CD4-positive, alpha-beta memory T cell (primary cell): Measurements from ENCODE around the gene RRP1. TPM values are rescaled to one million over a fixed set of nuclear protein-coding genes. Genes with fewer than 3 reads are reported as not detected.
A peak's percentile ranks its signal among the peaks of the same experiment; 100 is the strongest.

Experiments used
- CTCF ChIA-PET: fragments of 350-600 bp; sonication (Branson Sonifier 250); formaldehyde crosslinking; loops from one replicate; lab custom pipeline; 2021; ENCODE audit warnings: inconsistent platforms; ENCODE audit not compliant: partially characterized antibody; lab: Charles Lee
- POLR2A ChIA-PET: fragments of 350-600 bp; sonication (Branson Sonifier 250); formaldehyde crosslinking; loops from one replicate; lab custom pipeline; 2021; ENCODE audit not compliant: partially characterized antibody; lab: Charles Lee
- DNase-seq, 5 donors: peaks; one replicate each; pipeline versions ENCODE4 v3.0.0 to v3.0.0-alpha.2; 2020 to 2022; ENCODE audit warnings: mixed read lengths in 1 of 5
- H3K27ac ChIP-seq: one replicate; pipeline ENCODE4 v1.7.0; 2013; ENCODE audit warnings: low read depth, low read length
- H3K27me3 ChIP-seq: 2 replicates; pipeline ENCODE4 v1.7.0; 2013; ENCODE audit warnings: mild to moderate bottlenecking, low read length, moderate library complexity; ENCODE audit not compliant: insufficient read depth
- H3K36me3 ChIP-seq: 2 replicates; pipeline ENCODE4 v1.7.0; 2013; ENCODE audit warnings: mild to moderate bottlenecking, low read length, moderate library complexity; ENCODE audit not compliant: insufficient read depth
- H3K4me1 ChIP-seq: 2 replicates; pipeline ENCODE4 v1.7.0; 2013; ENCODE audit warnings: mild to moderate bottlenecking, low read length, moderate library complexity; ENCODE audit not compliant: insufficient read depth
- H3K4me3 ChIP-seq, 2 donors: one replicate each; pipeline ENCODE4 v1.7.0; 2013; ENCODE audit warnings: low read length in 2 of 2, mild to moderate bottlenecking in 1 of 2
- H3K9me3 ChIP-seq, 2 donors: one replicate each; pipeline ENCODE4 v1.7.0; 2013; ENCODE audit warnings: low read length in 2 of 2, control low read depth in 1 of 2; ENCODE audit not compliant: control insufficient read depth in 1 of 2
- H3K27ac Mint-ChIP-seq, 7 donors: one replicate each; pipeline ENCODE4 v1.8.0; 2020 to 2021; ENCODE audit warnings: mixed read lengths in 7 of 7, mild to moderate bottlenecking in 6 of 7, inconsistent platforms in 3 of 7, moderate library complexity in 3 of 7
- H3K27me3 Mint-ChIP-seq, 2 donors: one replicate each; pipeline ENCODE4 v1.8.0; 2020 to 2021; ENCODE audit warnings: mixed read lengths in 2 of 2
- H3K36me3 Mint-ChIP-seq, 2 donors: one replicate each; pipeline ENCODE4 v1.8.0; 2020 to 2021; ENCODE audit warnings: mixed read lengths in 2 of 2, inconsistent platforms in 1 of 2, mild to moderate bottlenecking in 1 of 2
- H3K4me1 Mint-ChIP-seq, 4 donors: one replicate each; pipeline ENCODE4 v1.8.0; 2020 to 2021; ENCODE audit warnings: mixed read lengths in 4 of 4, mild to moderate bottlenecking in 1 of 4
- H3K4me3 Mint-ChIP-seq, 8 donors: one replicate each; pipeline ENCODE4 v1.8.0; 2020 to 2021; ENCODE audit warnings: mixed read lengths in 8 of 8, mild to moderate bottlenecking in 7 of 8, moderate library complexity in 6 of 8, inconsistent platforms in 3 of 8
- H3K9me3 Mint-ChIP-seq, 8 donors: one replicate each; pipeline ENCODE4 v1.8.0; 2020 to 2021; ENCODE audit warnings: mixed read lengths in 8 of 8, mild to moderate bottlenecking in 5 of 8, inconsistent platforms in 3 of 8, moderate library complexity in 1 of 8
- intact Hi-C: fragments of 100-400 bp; cut with micrococcal nuclease; formaldehyde crosslinking; loops from one replicate; pipeline ENCODE4 v1.15.1; 2023
- polyA plus RNA-seq, 2 donors: library from polyadenylated mRNA; unstranded; fragments of 300-500 nt; fragmentation: Illumina TruSeq; gene quantifications; one replicate each; pipeline ENCODE4 v1.2.3, GENCODE V29; 2021
- total RNA-seq, 2 experiments: library from RNA; stranded (reverse); gene quantifications; one replicate each; pipeline ENCODE4 v1.2.3, GENCODE V29; 2021

RRP1 gene
- total and polyA plus RNA-seq, 4 experiments from 2014 or later = 13.5 to 27.7 (median 23.8) TPM

DNA sequence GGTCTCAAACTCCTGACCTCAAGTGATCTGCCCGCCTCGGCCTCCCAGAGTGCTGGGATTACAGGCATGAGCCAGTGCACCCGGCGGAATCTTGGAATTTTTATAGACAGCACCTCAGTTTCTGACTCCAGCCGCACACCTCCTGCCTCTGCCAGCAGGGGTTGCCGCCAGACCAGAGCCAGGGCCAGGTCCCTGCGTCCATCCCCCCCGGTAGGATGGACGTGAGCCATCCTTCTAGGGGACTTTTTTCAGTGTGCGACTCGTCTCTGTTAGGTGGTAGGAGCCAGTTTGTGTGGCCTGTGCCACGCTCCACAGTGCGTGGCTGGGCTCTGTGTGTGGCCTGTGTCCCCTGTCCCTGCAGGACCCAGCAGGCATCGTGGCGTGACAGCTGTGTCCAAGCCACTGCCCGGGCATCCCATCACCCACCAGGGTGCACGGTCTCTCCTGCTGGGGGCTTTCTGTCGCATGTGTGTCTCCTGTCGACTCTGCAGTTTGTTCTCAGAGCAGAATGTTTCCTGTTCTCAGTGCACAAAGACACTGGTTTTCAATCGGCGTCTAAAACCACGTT, 28.9 kb upstream of the RRP1 start:
- Histone ChIP-seq H3K36me3 (peaks cover 17% of the 10 kb centered on the region), H3K4me3 (no peak overlapping the region), H3K27ac (no peak overlapping the region), H3K9me3 (no peaks in the 10 kb centered on the region), H3K27me3 (no peaks in the 10 kb centered on the region), H3K4me1 (no peaks in the 10 kb centered on the region)
- ChIA-PET CTCF (no interaction called here), POLR2A (no interaction called here)
- Mint-ChIP-seq H3K4me1 (no peaks in the 10 kb centered on the region), H3K9me3 (no peaks in the 10 kb centered on the region), H3K4me3 (no peak overlapping the region), H3K36me3 (peaks cover 0 to 22% of the 10 kb centered on the region in 2 donors), H3K27me3 (no peaks in the 10 kb centered on the region), H3K27ac (no peak overlapping the region)
- no peak for DNase-seq
- intact Hi-C loops = no loop called here

DNA sequence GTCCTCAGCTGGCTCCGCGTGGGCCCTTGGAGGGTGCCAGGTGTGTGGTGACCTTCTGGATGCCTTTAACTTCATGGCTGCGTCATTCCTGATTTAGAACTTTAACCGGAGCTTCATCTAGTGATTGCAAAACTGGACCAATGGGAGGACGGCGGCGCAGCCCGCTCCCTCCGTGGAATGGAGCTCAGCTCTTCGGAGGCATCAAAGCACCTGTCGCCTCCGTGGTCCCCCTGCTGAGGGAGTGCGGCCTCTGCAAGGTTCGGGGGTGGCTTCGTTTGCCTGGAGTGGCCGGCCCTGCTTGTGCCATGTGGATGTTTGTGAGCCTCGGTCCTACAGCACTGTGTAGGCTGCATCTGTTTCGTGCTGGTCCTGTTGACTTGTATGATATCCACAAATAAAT, 27.5 kb upstream of the RRP1 start:
- ChIA-PET CTCF (no interaction called here), POLR2A (no interaction called here)
- intact Hi-C loops = no loop called here
- Mint-ChIP-seq H3K27me3 (no peaks in the 10 kb centered on the region), H3K27ac (no peak overlapping the region), H3K4me1 (no peaks in the 10 kb centered on the region), H3K4me3 (no peak overlapping the region), H3K36me3 (peaks cover 0 to 8% of the 10 kb centered on the region in 2 donors), H3K9me3 (no peaks in the 10 kb centered on the region)
- H3K27ac ChIP-seq = no peak overlapping the region
- no peak for DNase-seq
- no peaks in the 10 kb centered on the region for H3K27me3 ChIP-seq
- H3K36me3 ChIP-seq = peaks cover 8% of the 10 kb centered on the region
- H3K4me1 ChIP-seq = no peaks in the 10 kb centered on the region
- H3K9me3 ChIP-seq = no peaks in the 10 kb centered on the region
- H3K4me3 ChIP-seq = no peak overlapping the region

DNA sequence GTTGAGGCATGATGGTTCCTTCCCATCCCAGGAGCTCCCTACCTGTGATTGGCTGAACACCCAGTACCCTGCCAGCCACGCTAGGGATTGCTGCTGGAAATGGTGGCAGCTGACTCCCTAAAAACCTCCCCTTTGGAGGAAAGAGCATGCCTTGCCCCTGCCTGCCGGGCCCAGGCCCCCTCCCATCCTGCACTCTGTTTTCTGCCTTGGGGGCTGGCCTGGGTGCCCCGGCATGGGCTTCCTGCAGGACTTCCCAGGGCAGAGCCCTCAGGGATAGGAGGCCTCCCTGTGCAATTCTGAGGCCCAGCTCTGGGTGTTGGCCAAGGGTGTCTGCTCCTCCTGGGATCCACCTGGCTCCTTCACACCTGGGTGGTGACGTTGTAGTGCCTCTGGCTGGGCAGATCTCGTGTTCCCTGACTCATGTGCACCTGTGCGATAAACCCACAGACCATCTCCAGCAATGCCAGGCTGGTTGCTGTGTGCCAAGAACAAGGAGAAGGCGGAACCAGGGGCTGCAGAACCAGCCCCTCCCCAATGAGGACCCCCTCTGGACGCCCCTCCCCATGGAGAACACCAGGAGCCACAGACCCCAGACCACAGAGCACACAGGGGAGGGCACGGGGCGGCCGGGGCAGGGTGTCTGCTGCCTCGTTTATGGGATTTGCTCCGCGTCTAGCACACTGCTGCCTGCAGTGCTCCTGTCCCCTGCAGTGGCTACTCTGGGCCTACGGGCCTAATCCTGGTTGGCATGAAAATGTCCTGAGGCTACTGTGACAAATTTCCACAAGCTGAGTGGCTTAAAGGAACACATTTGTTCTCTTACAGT, 26.9 kb upstream of the RRP1 start:
- no peaks in the 10 kb centered on the region for H3K27me3 Mint-ChIP-seq
- H3K27me3 ChIP-seq = no peaks in the 10 kb centered on the region
- POLR2A ChIA-PET = no interaction called here

DNA sequence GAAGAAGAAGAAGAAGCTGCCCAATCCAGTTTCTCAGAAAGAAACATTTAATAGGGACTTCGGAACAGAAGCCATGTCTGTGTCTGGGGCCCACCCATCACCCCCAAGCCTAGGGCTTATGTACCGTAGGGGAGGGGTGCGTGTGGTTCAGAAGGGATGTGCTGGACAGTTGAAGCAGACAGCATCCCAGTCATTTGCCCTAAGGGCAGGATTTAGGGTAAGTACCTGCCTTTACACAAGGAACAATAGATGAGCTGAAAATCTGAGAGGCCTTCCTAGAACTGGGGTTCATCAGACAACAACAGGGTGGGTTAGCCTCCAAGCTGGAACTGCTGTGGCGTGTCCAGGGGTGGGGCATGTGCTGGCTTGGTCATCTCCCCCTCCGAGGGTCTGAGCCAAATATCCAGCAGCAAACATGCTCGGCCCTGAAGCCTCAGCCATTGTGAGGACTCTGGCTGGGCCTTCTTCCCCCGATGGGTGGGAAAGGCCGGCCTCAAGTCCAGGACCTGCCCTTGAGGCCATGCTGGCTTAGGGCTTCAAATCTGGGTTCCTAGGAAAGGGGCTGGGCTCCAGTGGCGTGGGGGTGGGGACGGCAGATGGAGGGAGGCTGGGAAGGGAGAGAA, 25.4 kb upstream of the RRP1 start:
- Mint-ChIP-seq H3K27me3 (no peaks in the 10 kb centered on the region), H3K27ac (peak overlapping the region in 1 of 7 donors; percentile 42), H3K36me3 (peaks cover 0 to 4% of the 10 kb centered on the region in 2 donors), H3K4me1 (peaks cover 0 to 5% (median 0%) of the 10 kb centered on the region in 4 donors), H3K9me3 (no peaks in the 10 kb centered on the region), H3K4me3 (no peak overlapping the region)
- intact Hi-C loops = no loop called here
- no peaks in the 10 kb centered on the region for H3K4me1 ChIP-seq
- H3K9me3 ChIP-seq = no peaks in the 10 kb centered on the region
- H3K36me3 ChIP-seq = peaks cover 4% of the 10 kb centered on the region
- H3K4me3 ChIP-seq = no peak overlapping the region
- ChIA-PET POLR2A (no interaction called here), CTCF (no interaction called here)
- H3K27me3 ChIP-seq = no peaks in the 10 kb centered on the region
- no peak overlapping the region for H3K27ac ChIP-seq
- no peak for DNase-seq

More for the DNA sequence above, 26.9 kb upstream of the RRP1 start:
- CTCF ChIA-PET = no interaction called here
- H3K27ac ChIP-seq = no peak overlapping the region
- no peaks in the 10 kb centered on the region for H3K4me1 ChIP-seq
- intact Hi-C loops = no loop called here
- H3K27ac Mint-ChIP-seq = no peak overlapping the region
- H3K9me3 ChIP-seq = no peaks in the 10 kb centered on the region
- peaks cover 8% of the 10 kb centered on the region for H3K36me3 ChIP-seq
- no peak for DNase-seq
- H3K36me3 Mint-ChIP-seq = peaks cover 0 to 8% of the 10 kb centered on the region in 2 donors
- no peaks in the 10 kb centered on the region for H3K9me3 Mint-ChIP-seq
- no peak overlapping the region for H3K4me3 ChIP-seq
- H3K4me3 Mint-ChIP-seq = no peak overlapping the region
- no peaks in the 10 kb centered on the region for H3K4me1 Mint-ChIP-seq

DNA sequence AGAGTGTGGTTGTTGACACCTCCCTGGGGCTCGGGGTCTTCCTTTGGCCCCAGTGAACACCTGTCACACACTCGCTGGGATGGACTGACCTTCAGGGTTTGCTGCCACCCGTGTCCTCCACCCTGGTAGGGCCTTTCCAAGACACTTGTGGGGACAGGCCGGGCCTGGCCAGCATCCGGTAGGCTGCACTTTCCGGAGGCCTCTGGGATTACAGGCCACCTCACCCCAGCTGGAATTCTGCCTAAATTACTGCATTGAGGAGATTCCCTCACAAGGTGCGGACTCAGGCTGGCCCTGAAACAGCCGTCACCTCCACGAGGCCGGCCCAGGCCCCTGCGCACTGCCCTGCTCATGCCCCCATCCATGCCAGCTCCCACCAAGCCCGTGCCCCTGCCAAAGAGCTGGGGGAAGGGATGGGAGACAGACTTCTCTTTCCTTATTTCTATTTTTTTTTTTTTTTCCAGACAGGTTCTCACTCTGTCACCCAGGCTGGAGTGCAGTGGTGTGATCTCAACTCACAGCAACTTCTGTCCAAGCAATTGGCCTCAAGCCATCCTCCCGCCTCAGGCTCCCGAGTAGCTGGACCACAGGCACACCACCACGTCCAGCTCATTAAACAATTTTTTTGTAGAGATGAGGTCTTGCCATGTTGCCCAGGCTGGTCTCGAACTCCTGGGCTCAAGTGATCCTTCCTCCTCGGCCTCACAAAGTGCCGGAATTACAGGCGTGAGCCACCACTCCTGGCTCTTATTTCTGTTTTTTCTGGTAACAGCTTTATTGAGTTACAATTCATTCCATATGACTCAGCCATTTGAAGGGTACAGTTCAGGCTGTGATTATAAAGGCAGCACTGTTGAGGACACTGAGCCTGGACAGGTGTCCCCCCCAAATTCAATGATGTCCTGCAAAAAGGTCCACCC, 24.5 kb upstream of the RRP1 start:
- POLR2A ChIA-PET = no interaction called here
- Mint-ChIP-seq H3K27ac (no peak overlapping the region), H3K4me1 (peaks cover 0 to 5% (median 0%) of the 10 kb centered on the region in 4 donors), H3K27me3 (no peaks in the 10 kb centered on the region), H3K9me3 (no peaks in the 10 kb centered on the region), H3K4me3 (no peak overlapping the region), H3K36me3 (peaks cover 0 to 4% of the 10 kb centered on the region in 2 donors)
- peaks cover 3% of the 10 kb centered on the region for H3K36me3 ChIP-seq
- H3K9me3 ChIP-seq = no peaks in the 10 kb centered on the region
- intact Hi-C loops = no loop called here
- CTCF ChIA-PET = no interaction called here
- H3K4me1 ChIP-seq = no peaks in the 10 kb centered on the region
- no peak overlapping the region for H3K27ac ChIP-seq
- no peaks in the 10 kb centered on the region for H3K27me3 ChIP-seq
- DNase-seq = no peak
- no peak overlapping the region for H3K4me3 ChIP-seq

DNA sequence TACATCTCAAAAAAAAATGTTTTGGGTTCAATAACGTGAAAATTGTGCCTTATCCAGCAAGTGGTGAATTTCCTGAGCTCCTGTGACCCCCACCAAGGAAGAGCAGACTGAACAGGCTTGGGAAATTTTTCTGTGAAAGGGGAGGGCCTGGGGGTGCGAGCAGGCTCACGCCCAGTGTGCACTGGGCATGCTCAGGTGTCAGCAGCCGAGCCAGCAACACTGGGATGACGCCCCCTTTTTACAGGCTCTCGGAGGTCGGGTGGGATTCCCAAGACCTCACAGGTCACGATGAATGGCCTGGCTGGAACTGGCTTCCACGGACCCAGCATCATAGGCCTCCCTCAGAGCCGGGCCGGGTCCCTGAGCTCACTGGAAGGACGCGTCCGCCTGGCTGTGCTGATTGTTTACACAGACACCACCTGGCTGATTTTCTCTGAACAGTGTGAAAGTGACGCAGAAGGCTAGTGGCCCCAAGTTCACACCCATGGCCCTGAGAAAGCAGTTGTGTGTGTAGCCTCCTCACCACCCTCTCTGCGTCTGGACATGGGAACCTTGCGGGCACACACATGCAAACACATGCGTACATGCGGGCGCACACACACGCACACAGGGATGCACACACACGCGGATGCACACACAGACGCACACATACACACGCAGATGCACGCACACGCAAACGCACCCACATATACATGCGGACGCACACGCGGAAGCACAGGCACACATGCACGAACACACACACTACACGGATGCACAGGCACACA, 22.5 kb upstream of the RRP1 start:
- peaks cover 0 to 5% of the 10 kb centered on the region in 2 donors for H3K36me3 Mint-ChIP-seq

More for the DNA sequence above, 22.5 kb upstream of the RRP1 start:
- no peaks in the 10 kb centered on the region for H3K9me3 ChIP-seq
- Mint-ChIP-seq H3K9me3 (no peaks in the 10 kb centered on the region), H3K27me3 (no peaks in the 10 kb centered on the region), H3K4me3 (no peak overlapping the region), H3K4me1 (peaks cover 2 to 8% (median 4%) of the 10 kb centered on the region in 4 donors), H3K27ac (peak overlapping the region in 1 of 7 donors; percentile 74)
- H3K4me1 ChIP-seq = no peaks in the 10 kb centered on the region
- H3K4me3 ChIP-seq = no peak overlapping the region
- ChIA-PET POLR2A (no interaction called here), CTCF (no interaction called here)
- peaks cover 3% of the 10 kb centered on the region for H3K36me3 ChIP-seq
- peak in 1 of 5 donors; percentile 13 for DNase-seq
- H3K27me3 ChIP-seq = no peaks in the 10 kb centered on the region
- intact Hi-C loops = no loop called here
- no peak overlapping the region for H3K27ac ChIP-seq
